ENCODE results near the gene MET. TPM values are rescaled to one million over a fixed set of nuclear protein-coding genes. Genes with fewer than 3 reads are reported as not detected.
"Not testable (repeated sequence)": the region's sequence is repeated elsewhere in the genome, so short reads cannot be mapped to it uniquely, and the experiment has no call there.

The MET gene
- total and polyA plus RNA-seq, 10 donors, result 0.68 to 28.8 (median 19.1) TPM

GRCh38 chr7:116652793-116653192, 19.2 kb upstream of the MET start:
- H3K27ac ChIP-seq, result no peak overlapping the region
- DNase-seq, result no peak
- TF ChIP-seq POLR2AphosphoS5 (IDR thresholded peaks at IDR 0.05) (no peak), POLR2A (IDR thresholded peaks at IDR 0.05) (no peak), CTCF (IDR thresholded peaks at IDR 0.05 in 8 of 11, conservative IDR thresholded peaks at IDR 0.05 in 3 of 11) (no peak)
- intact Hi-C loops (cut with DNase I; ENCODE audit: low total_unique reads), result no loop called here
- H3K4me1 ChIP-seq, result no peaks in the 10 kb centered on the region
- no peak overlapping the region for H3K4me3 ChIP-seq
- H3K9me3 ChIP-seq, result no peaks in the 10 kb centered on the region
- peaks cover 0 to 6% (median 0%) of the 10 kb centered on the region in 7 donors for H3K27me3 ChIP-seq (replicated peaks in 1 of 7)
- 79 to 94% (median 83%) methylated on average over 3 of the region's 3 CpGs for WGBS, 5 donors
- no peaks in the 10 kb centered on the region for H3K36me3 ChIP-seq

DNA sequence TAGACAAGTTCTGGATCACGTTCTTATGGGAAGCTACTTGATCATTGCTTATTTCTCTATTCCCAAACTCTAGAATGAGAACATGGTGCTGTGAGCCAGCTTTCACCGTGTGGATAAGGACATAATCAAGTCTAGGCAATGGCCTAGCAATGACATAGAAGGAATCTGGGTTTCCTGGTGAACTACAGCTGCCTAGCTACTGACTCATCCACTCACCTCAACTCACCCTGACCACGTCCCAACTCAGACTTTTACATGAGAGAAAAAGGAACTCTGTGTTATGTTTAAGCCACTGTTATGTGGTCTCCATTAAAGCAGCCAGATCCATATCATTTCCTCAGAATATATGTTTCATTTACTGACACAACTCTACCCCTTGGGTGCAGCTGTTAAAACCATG, 18.8 kb upstream of the MET start:
- no peak for DNase-seq
- Histone ChIP-seq H3K9me3 (no peaks in the 10 kb centered on the region), H3K36me3 (no peaks in the 10 kb centered on the region), H3K4me1 (no peaks in the 10 kb centered on the region), H3K4me3 (no peak overlapping the region), H3K27me3 (replicated peaks in 1 of 7) (peaks cover 0 to 6% (median 0%) of the 10 kb centered on the region in 7 donors), H3K27ac (no peak overlapping the region)
- no peak for TF ChIP-seq POLR2A (IDR thresholded peaks at IDR 0.05)
- WGBS, 5 donors, result 59 to 68% (median 65%) methylated on average over 3 of the region's 3 CpGs
- intact Hi-C loops (cut with DNase I; ENCODE audit: low total_unique reads), result no loop called here

GRCh38 chr7:116653646-116654045, 18.4 kb upstream of the MET start:
- intact Hi-C loops (cut with DNase I; ENCODE audit: low total_unique reads), result no loop called here
- no peaks in the 10 kb centered on the region for H3K4me1 ChIP-seq
- H3K36me3 ChIP-seq, result no peaks in the 10 kb centered on the region
- H3K27me3 ChIP-seq (replicated peaks in 1 of 7), result peaks cover 0 to 6% (median 0%) of the 10 kb centered on the region in 7 donors
- TF ChIP-seq POLR2A (IDR thresholded peaks at IDR 0.05) (no peak), CTCF (IDR thresholded peaks at IDR 0.05 in 8 of 11, conservative IDR thresholded peaks at IDR 0.05 in 3 of 11) (no peak), POLR2AphosphoS5 (IDR thresholded peaks at IDR 0.05) (no peak)
- WGBS, 5 donors, result 57 to 74% (median 64%) methylated on average over 2 of the region's 2 CpGs
- no peaks in the 10 kb centered on the region for H3K9me3 ChIP-seq
- H3K4me3 ChIP-seq, result no peak overlapping the region
- no peak overlapping the region for H3K27ac ChIP-seq
- no peak for DNase-seq

GRCh38 chr7:116659248-116659647, 12.7 kb upstream of the MET start:
- H3K9me3 ChIP-seq; H3K4me1 ChIP-seq; DNase-seq; H3K4me3 ChIP-seq; H3K27me3 ChIP-seq (replicated peaks in 1 of 7); H3K36me3 ChIP-seq; intact Hi-C loops (cut with DNase I; ENCODE audit: low total_unique reads); H3K27ac ChIP-seq: not testable (repeated sequence)

- Histone ChIP-seq H3K4me1 (no peaks in the 10 kb centered on the region), H3K4me3 (no peak overlapping the region), H3K27ac (no peak overlapping the region), H3K36me3 (no peaks in the 10 kb centered on the region), H3K27me3 (replicated peaks in 1 of 7) (peaks cover 0 to 13% (median 0%) of the 10 kb centered on the region in 7 donors), H3K9me3 (peaks cover 0 to 7% (median 0%) of the 10 kb centered on the region in 8 donors)
- intact Hi-C loops (cut with DNase I; ENCODE audit: low total_unique reads), result no loop called here
- no peak for DNase-seq
- TF ChIP-seq CTCF (IDR thresholded peaks at IDR 0.05 in 8 of 11, conservative IDR thresholded peaks at IDR 0.05 in 3 of 11), result no peak
- TF ChIP-seq POLR2AphosphoS5 (IDR thresholded peaks at IDR 0.05), result no peak
- TF ChIP-seq POLR2A (IDR thresholded peaks at IDR 0.05), result no peak
Measured at GRCh38 chr7:116661865-116662264, 10.1 kb upstream of the MET start.
